Activated CD8-positive, alpha-beta T cell treated with anti-CD3 and anti-CD28 coated beads for 36 hours (primary cell): ENCODE measurements around the gene GKN2. TPM values are rescaled to one million over a fixed set of nuclear protein-coding genes. Genes with fewer than 3 reads are reported as not detected.
"Not testable (repeated sequence)": the region's sequence is repeated elsewhere in the genome, so short reads cannot be mapped to it uniquely, and the experiment has no call there.

ENCODE experiments used
- ATAC-seq: fragments of 200-7000 bp; cut with Tn5 transposase; one replicate; pipeline ENCODE4 v1.10.0; 2021; ENCODE audit warnings: mild to moderate bottlenecking, moderate library complexity
- CTCF ChIA-PET: fragments of 350-600 bp; sonication (Branson Sonifier 250); formaldehyde crosslinking; loops from one replicate; lab custom pipeline; 2021; ENCODE audit warnings: antibody characterized with exemption; lab: Charles Lee
- POLR2A ChIA-PET: fragments of 350-600 bp; sonication (Branson Sonifier 250); formaldehyde crosslinking; loops from one replicate; lab custom pipeline; 2021; ENCODE audit warnings: antibody characterized with exemption; lab: Charles Lee
- DNase-seq: peaks from one replicate; pipeline ENCODE4 v3.0.0-alpha.2; 2020
- H3K27ac Mint-ChIP-seq: one replicate; pipeline ENCODE4 v1.8.0; 2021; ENCODE audit warnings: mild to moderate bottlenecking, mixed read lengths
- H3K27me3 Mint-ChIP-seq: one replicate; pipeline ENCODE4 v1.8.0; 2021; ENCODE audit warnings: mixed read lengths
- H3K36me3 Mint-ChIP-seq: one replicate; pipeline ENCODE4 v1.8.0; 2021; ENCODE audit warnings: low read depth, mixed read lengths
- H3K4me1 Mint-ChIP-seq: one replicate; pipeline ENCODE4 v1.8.0; 2021; ENCODE audit warnings: low read depth, mixed read lengths
- H3K4me3 Mint-ChIP-seq: one replicate; pipeline ENCODE4 v1.8.0; 2021; ENCODE audit warnings: mild to moderate bottlenecking, moderate library complexity, mixed read lengths
- H3K9me3 Mint-ChIP-seq: one replicate; pipeline ENCODE4 v1.8.0; 2021; ENCODE audit warnings: mixed read lengths
- intact Hi-C: fragments of 100-400 bp; cut with micrococcal nuclease; formaldehyde crosslinking; loops from one replicate; pipeline ENCODE4 v1.10.0; 2022
- total RNA-seq, 2 experiments: library from RNA; stranded (reverse); gene quantifications; one replicate each; pipeline ENCODE4 v1.2.3, GENCODE V29; 2021
- TF ChIP-seq, protein P1 (sequence below): fragments of 200-600 bp; IDR thresholded peaks from one replicate; pipeline ENCODE4 v1.8.0; 2022; ENCODE audit warnings: antibody characterized with exemption, mild to moderate bottlenecking

GKN2 gene
- total RNA-seq, 2 experiments from 2014 or later = not detected

DNA sequence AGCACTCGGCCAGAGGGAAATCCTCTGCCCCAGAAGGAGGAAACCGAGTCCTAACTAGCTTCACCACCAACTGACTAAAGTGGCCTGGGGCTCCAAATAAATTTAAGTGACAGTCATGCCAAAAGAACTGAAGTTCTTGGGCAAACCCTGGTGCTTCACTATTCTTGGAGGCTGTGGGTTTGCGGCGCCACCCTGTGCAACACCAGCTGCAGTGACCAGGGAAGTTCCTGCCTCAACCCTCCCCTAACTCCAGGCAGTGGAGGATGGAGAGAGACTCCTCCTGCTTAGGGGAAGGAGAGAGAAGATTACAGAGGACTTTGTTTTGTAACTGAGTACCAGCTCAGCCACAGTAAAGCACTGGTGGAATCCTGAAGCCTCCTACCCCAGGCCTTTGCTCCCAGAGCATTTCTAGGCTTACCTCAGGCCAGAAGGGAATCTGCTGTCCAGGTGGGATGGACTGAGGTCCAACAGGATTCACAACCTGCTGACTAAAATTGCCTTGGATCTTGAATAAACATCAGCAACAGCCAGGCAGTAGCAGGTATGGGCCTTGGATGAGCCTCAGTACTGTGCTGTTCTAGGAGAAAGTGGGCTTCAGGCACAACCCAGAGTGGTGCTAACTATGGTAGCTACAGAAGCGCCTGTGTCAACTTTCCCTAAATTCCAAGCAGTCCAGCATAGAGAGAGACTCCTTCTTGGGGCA lies 52.0 kb downstream of the GKN2 start:
- no peak for DNase-seq
- Mint-ChIP-seq H3K4me3 (no peak overlapping the region), H3K27ac (no peak overlapping the region), H3K9me3 (peaks cover 10% of the 10 kb centered on the region), H3K27me3 (no peaks in the 10 kb centered on the region), H3K4me1 (no peaks in the 10 kb centered on the region), H3K36me3 (no peaks in the 10 kb centered on the region)
- intact Hi-C loops = no loop called here
- POLR2A ChIA-PET = interaction anchor here (1.7 kb wide), 1 partner anchor 52 kb away, joined by 4 read pairs; no protein-coding TSS in a partner anchor
- no peak for ATAC-seq
- TF ChIP-seq, protein P1, sequence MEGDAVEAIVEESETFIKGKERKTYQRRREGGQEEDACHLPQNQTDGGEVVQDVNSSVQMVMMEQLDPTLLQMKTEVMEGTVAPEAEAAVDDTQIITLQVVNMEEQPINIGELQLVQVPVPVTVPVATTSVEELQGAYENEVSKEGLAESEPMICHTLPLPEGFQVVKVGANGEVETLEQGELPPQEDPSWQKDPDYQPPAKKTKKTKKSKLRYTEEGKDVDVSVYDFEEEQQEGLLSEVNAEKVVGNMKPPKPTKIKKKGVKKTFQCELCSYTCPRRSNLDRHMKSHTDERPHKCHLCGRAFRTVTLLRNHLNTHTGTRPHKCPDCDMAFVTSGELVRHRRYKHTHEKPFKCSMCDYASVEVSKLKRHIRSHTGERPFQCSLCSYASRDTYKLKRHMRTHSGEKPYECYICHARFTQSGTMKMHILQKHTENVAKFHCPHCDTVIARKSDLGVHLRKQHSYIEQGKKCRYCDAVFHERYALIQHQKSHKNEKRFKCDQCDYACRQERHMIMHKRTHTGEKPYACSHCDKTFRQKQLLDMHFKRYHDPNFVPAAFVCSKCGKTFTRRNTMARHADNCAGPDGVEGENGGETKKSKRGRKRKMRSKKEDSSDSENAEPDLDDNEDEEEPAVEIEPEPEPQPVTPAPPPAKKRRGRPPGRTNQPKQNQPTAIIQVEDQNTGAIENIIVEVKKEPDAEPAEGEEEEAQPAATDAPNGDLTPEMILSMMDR = no peak
- CTCF ChIA-PET = interaction anchor here (0.7 to 2.2 kb wide), 4 partner anchors 10 to 190 kb away, joined by 3 to 7 read pairs (median 5); no protein-coding TSS in a partner anchor

DNA sequence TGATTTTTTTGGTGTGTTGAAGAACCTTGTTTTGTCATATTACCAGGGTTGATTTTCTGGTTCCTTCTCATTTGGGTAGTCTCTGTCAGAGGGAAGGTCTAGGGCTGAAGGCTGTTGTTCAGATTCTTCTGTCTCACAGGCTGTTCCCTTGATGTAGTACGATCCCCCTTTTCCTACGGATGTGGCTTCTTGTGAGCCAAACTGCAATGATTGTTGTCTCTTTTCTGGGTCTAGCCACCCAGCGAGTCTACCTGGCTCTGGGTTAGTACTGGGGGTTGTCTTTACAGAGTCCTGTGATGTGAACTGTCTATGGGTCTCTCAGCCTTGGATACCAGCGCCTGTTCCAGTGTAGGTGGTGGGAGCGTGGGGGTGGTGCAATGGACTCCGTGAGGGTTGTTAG lies 56.7 kb downstream of the GKN2 start:
- H3K36me3 Mint-ChIP-seq, ATAC-seq, H3K27ac Mint-ChIP-seq, H3K27me3 Mint-ChIP-seq, H3K4me3 Mint-ChIP-seq, DNase-seq, intact Hi-C loops, H3K4me1 Mint-ChIP-seq, H3K9me3 Mint-ChIP-seq: not testable (repeated sequence)
- ChIA-PET POLR2A (interaction anchor here (1.7 kb wide), 1 partner anchor 12 kb away, joined by 6 read pairs; no protein-coding TSS in a partner anchor), CTCF (interaction anchor here (1.1 to 1.4 kb wide), 3 partner anchors 12 to 432 kb away, joined by 3 to 4 read pairs (median 4); no protein-coding TSS in a partner anchor)

Other genes with a start within 250 kb of the GKN2 start
- gene ARHGAP25, start 218.1 kb downstream of the GKN2 start, total RNA-seq = 10 to 100 TPM; 59.3 to 61.5 TPM
- gene BMP10, start 81.5 kb downstream of the GKN2 start, total RNA-seq = not detected
- not detected for gene GKN1, start 21.7 kb upstream of the GKN2 start, total RNA-seq
- gene ANTXR1, start 60.3 kb upstream of the GKN2 start, total RNA-seq = under 1 TPM; 0.05 to 0.09 TPM